IMR-90 (cell line): ENCODE data around the gene KEAP1. TPM values are rescaled to one million over a fixed set of nuclear protein-coding genes. Genes with fewer than 3 reads are reported as not detected.

Source experiments
- ATAC-seq: fragments of 200-7000 bp; cut with Tn5 transposase; 2 replicates; pipeline ENCODE4 v1.9.1; 2020; ENCODE audit warnings: low read depth, mild to moderate bottlenecking, moderate library complexity
- BruUV-seq: library from RNA; stranded (reverse); fragments of 400-500 nt; replicated peaks from 2 replicates; lab custom pipeline; 2021; lab: Mats Ljungman, UMichigan
- CTCF ChIA-PET: fragments of 300-600 bp; formaldehyde crosslinking; extraction: SDS; loops from one replicate; lab custom pipeline; 2021; ENCODE audit warnings: antibody characterized with exemption; lab: Yijun Ruan, JAX
- POLR2A ChIA-PET: fragments of 300-600 bp; sonication (Branson Sonifier 250); formaldehyde crosslinking; loops from one replicate; lab custom pipeline; 2022; ENCODE audit warnings: antibody characterized with exemption; ENCODE audit not compliant: unreplicated experiment; lab: Charles Lee
- DNase-seq: peaks from one replicate; pipeline ENCODE4 v3.0.0; 2013
- H2AFZ ChIP-seq: replicated peaks from 2 replicates; pipeline ENCODE3; 2013; ENCODE audit warnings: low read length, mild to moderate bottlenecking; ENCODE audit not compliant: poor library complexity
- H2AK5ac ChIP-seq: 2 replicates; pipeline ENCODE4 v1.6.1; 2013; ENCODE audit warnings: low read depth, low read length, inconsistent platforms
- H2AK9ac ChIP-seq: replicated peaks from 2 replicates; pipeline ENCODE3; 2013; ENCODE audit warnings: mild to moderate bottlenecking, low read depth, low read length, moderate library complexity; ENCODE audit not compliant: poor library complexity
- H2BK120ac ChIP-seq: 2 replicates; pipeline ENCODE4 v1.6.1; 2013; ENCODE audit warnings: low read depth, low read length, inconsistent platforms
- H2BK15ac ChIP-seq: 3 replicates; pipeline ENCODE4 v1.6.1; 2013; ENCODE audit warnings: low read depth, low read length, inconsistent platforms
- H2BK20ac ChIP-seq: 2 replicates; pipeline ENCODE4 v1.6.1; 2013; ENCODE audit warnings: low read depth, mild to moderate bottlenecking, inconsistent platforms, low read length, moderate library complexity
- H2BK5ac ChIP-seq: 2 replicates; pipeline ENCODE4 v1.6.1; 2013; ENCODE audit warnings: mild to moderate bottlenecking, low read depth, low read length, inconsistent platforms; ENCODE audit not compliant: poor library complexity, severe bottlenecking
- H3K14ac ChIP-seq: replicated peaks from 2 replicates; pipeline ENCODE4 v1.6.1; 2013; ENCODE audit warnings: low read depth, low read length, inconsistent platforms
- H3K18ac ChIP-seq: 2 replicates; pipeline ENCODE4 v1.6.1; 2013; ENCODE audit warnings: low read depth, low read length, control low read depth
- H3K23ac ChIP-seq: 2 replicates; pipeline ENCODE4 v1.6.1; 2013; ENCODE audit warnings: low read depth, low read length, inconsistent platforms
- H3K27ac ChIP-seq: 2 replicates; pipeline ENCODE4 v1.5.1; 2013; ENCODE audit warnings: mild to moderate bottlenecking, control low read depth, low read length; ENCODE audit not compliant: insufficient read depth
- H3K27me3 ChIP-seq: 2 replicates; pipeline ENCODE4 v1.6.1; 2013; ENCODE audit warnings: low read length; ENCODE audit not compliant: control insufficient read depth, insufficient read depth
- H3K36me3 ChIP-seq: 2 replicates; pipeline ENCODE4 v1.6.1; 2013; ENCODE audit warnings: low read length, mixed read lengths; ENCODE audit not compliant: control insufficient read depth, insufficient read depth
- H3K4ac ChIP-seq: 2 replicates; pipeline ENCODE4 v1.6.1; 2013; ENCODE audit warnings: low read depth, low read length, inconsistent platforms
- H3K4me1 ChIP-seq: 2 replicates; pipeline ENCODE4 v1.6.1; 2013; ENCODE audit warnings: low read length, mixed read lengths; ENCODE audit not compliant: control insufficient read depth, insufficient read depth
- H3K4me2 ChIP-seq: 2 replicates; pipeline ENCODE4 v1.6.1; 2013; ENCODE audit warnings: low read depth, mild to moderate bottlenecking, control low read depth, low read length, moderate library complexity
- H3K4me3 ChIP-seq: 2 replicates; pipeline ENCODE4 v1.5.1; 2013; ENCODE audit warnings: low read depth, mild to moderate bottlenecking, control low read depth, low read length, moderate library complexity; ENCODE audit not compliant: insufficient read depth
- H3K56ac ChIP-seq: 2 replicates; pipeline ENCODE4 v1.6.1; 2013; ENCODE audit warnings: low read length, inconsistent platforms; ENCODE audit not compliant: insufficient read depth; ENCODE audit errors: extremely low read depth
- H3K79me1 ChIP-seq, 2 experiments: 2 replicates each; pipeline ENCODE4 v1.6.1; 2013; ENCODE audit warnings: low read length in 2 of 2, inconsistent platforms in 1 of 2, low read depth in 1 of 2
- H3K9ac ChIP-seq: 2 replicates; pipeline ENCODE4 v1.6.1; 2013; ENCODE audit warnings: low read depth, low read length, control low read depth
- H3K9me1 ChIP-seq: 2 replicates; pipeline ENCODE4 v1.6.1; 2013; ENCODE audit warnings: low read length, inconsistent platforms; ENCODE audit not compliant: insufficient read depth
- H3K9me3 ChIP-seq: 2 replicates; pipeline ENCODE4 v1.6.1; 2013; ENCODE audit warnings: low read length; ENCODE audit not compliant: control insufficient read depth, insufficient read depth
- H4K20me1 ChIP-seq: 2 replicates; pipeline ENCODE4 v1.6.1; 2013; ENCODE audit warnings: low read length, inconsistent platforms; ENCODE audit not compliant: insufficient read depth
- H4K5ac ChIP-seq: 2 replicates; pipeline ENCODE4 v1.6.1; 2013; ENCODE audit warnings: mild to moderate bottlenecking, low read depth, low read length, control low read depth
- H4K8ac ChIP-seq, 2 experiments: 2 replicates each; pipeline ENCODE4 v1.6.1; 2013; ENCODE audit warnings: low read depth in 2 of 2, low read length in 2 of 2, control low read depth in 1 of 2, inconsistent platforms in 1 of 2
- H4K91ac ChIP-seq: 2 replicates; pipeline ENCODE4 v1.6.1; 2013; ENCODE audit warnings: low read depth, low read length, inconsistent platforms; ENCODE audit not compliant: insufficient read depth
- BHLHE40 ChIP-seq: fragments of 150-350 bp; IDR thresholded peaks from 2 replicates; pipeline ENCODE4 v1.6.1; 2016; ENCODE audit warnings: mild to moderate bottlenecking, low read depth, low read length
- CEBPB ChIP-seq: IDR thresholded peaks from 2 replicates; pipeline ENCODE4 v1.6.1; 2012; ENCODE audit warnings: low read depth, low read length, improper control_type of control experiment
- FOS ChIP-seq: fragments of 150-350 bp; IDR thresholded peaks from 2 replicates; pipeline ENCODE4 v1.6.1; 2016; ENCODE audit warnings: low read depth, low read length
- MAFK ChIP-seq: IDR thresholded peaks from 2 replicates; pipeline ENCODE4 v1.6.1; 2012; ENCODE audit warnings: low read depth, low read length, improper control_type of control experiment
- MXI1 ChIP-seq: IDR thresholded peaks from 2 replicates; pipeline ENCODE4 v1.6.1; 2012; ENCODE audit warnings: low read depth, mild to moderate bottlenecking, low read length, moderate library complexity, borderline replicate concordance
- RFX5 ChIP-seq: IDR thresholded peaks from 2 replicates; pipeline ENCODE4 v1.8.0; 2012; ENCODE audit warnings: low read depth, mild to moderate bottlenecking, low read length, moderate library complexity
- USF2 ChIP-seq: fragments of 150-350 bp; IDR thresholded peaks from 2 replicates; pipeline ENCODE4 v1.6.1; 2017; ENCODE audit warnings: mild to moderate bottlenecking, antibody characterized with exemption, low read length, low read depth
- WGBS, 2 experiments: methylation state at CpG; one replicate each; pipeline versions ENCODE4 v1.1.5 to v1.1.7; 2013; ENCODE audit warnings: missing lambda C conversion rate in 2 of 2; ENCODE audit not compliant: insufficient read length in 1 of 2; ENCODE audit errors: extremely low coverage in 2 of 2; 5-methylcytosine and 5-hydroxymethylcytosine counted together
- dilution Hi-C: fragments of 300-500 bp; cut with HindIII; formaldehyde crosslinking; loops from one replicate; pipeline ENCODE4 v1.14.3; 2018; ENCODE audit warnings: low sequenced_read_pairs; ENCODE audit not compliant: unreplicated experiment
- in situ Hi-C: fragments of 300-500 bp; cut with MboI; formaldehyde crosslinking; loops from 3 replicates; pipeline ENCODE4 v1.14.3; 2019; ENCODE audit warnings: low sequenced_read_pairs, inconsistent platforms, mixed read lengths
- intact Hi-C: fragments of 100-400 bp; cut with micrococcal nuclease; formaldehyde crosslinking; loops from 2 replicates; pipeline ENCODE4 v1.10.0; 2022
- polyA plus RNA-seq, 3 experiments: library from polyadenylated mRNA; depleted of rRNA; stranded (reverse); fragments of >200 nt; gene quantifications; 2 replicates each; pipeline ENCODE4 v1.2.3, GENCODE V29; 2012; ENCODE audit warnings: low replicate concordance in 1 of 3
- total RNA-seq: library from RNA; depleted of rRNA; stranded (reverse); fragments of >200 nt; gene quantifications from 2 replicates; pipeline ENCODE4 v1.2.3, GENCODE V29; 2012
- TF ChIP-seq, protein P1 (sequence below): fragments of 150-350 bp; IDR thresholded peaks from 2 replicates; pipeline ENCODE4 v1.6.1; 2016; ENCODE audit warnings: low read depth, mild to moderate bottlenecking, low read length, moderate library complexity, borderline replicate concordance
- TF ChIP-seq, protein P2 (sequence below): conservative IDR thresholded peaks from 2 replicates; pipeline ENCODE4 v1.5.1; 2012; ENCODE audit warnings: mild to moderate bottlenecking, low read depth, low read length, improper control_type of control experiment

KEAP1 gene
- total and polyA plus RNA-seq, 2 of the 4 experiments (the other 2 are of a cell fraction) = 63.4 to 81.6 TPM

DNA sequence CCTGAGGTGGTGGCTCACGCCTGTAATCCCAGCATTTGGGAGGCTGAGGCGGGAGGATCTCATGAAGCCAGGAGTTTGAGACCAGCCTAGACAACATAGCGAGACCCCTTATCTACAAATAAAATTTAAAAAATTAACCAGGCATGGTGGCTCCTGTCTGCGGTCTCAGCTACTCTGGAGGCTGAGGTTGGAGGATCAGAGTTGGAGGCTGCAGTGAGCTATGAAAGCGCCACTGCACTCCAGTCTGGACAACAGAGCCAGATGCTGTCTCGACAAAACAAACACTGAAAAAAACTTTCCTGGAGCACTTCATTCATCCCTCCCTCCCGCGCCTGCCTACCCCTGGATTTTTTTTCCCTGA lies 39.9 kb upstream of the KEAP1 start:
- no peak overlapping the region for H3K14ac ChIP-seq
- ChIA-PET CTCF (interaction anchor here (1.2 kb wide), 1 partner anchor 157 kb away, joined by 4 read pairs; no protein-coding TSS in a partner anchor), POLR2A (no interaction called here)
- dilution Hi-C loops = no loop called here
- H3K36me3 ChIP-seq = peaks cover 12% of the 10 kb centered on the region
- intact Hi-C loops = no loop called here
- no peak overlapping the region for H3K23ac ChIP-seq
- no peak overlapping the region for H4K8ac ChIP-seq
- peaks cover 13 to 32% of the 10 kb centered on the region in 2 experiments for H3K79me1 ChIP-seq
- H4K91ac ChIP-seq = no peak overlapping the region
- no peak overlapping the region for H3K27ac ChIP-seq
- no CpG with 5 or more reads among the region's 8 CpGs for WGBS, 2 experiments
- H2AK5ac ChIP-seq = no peak overlapping the region
- DNase-seq (no peak), ATAC-seq (no peak)
- H2BK20ac ChIP-seq = no peak overlapping the region
- peak overlapping the region; percentile 57 for H2AK9ac ChIP-seq
- H3K4me3 ChIP-seq = no peak overlapping the region
- in situ Hi-C loops = no loop called here
- no peaks in the 10 kb centered on the region for H3K9me3 ChIP-seq
- H3K4me2 ChIP-seq = no peak overlapping the region
- no peak overlapping the region for H3K18ac ChIP-seq
- H2BK15ac ChIP-seq = no peak overlapping the region
- no peak overlapping the region for H4K5ac ChIP-seq
- peaks cover 4% of the 10 kb centered on the region for H3K27me3 ChIP-seq
- H3K4ac ChIP-seq = no peak overlapping the region
- H3K56ac ChIP-seq = no peak overlapping the region
- no peak overlapping the region for H2BK120ac ChIP-seq
- no peak overlapping the region for H2BK5ac ChIP-seq
- TF ChIP-seq MXI1 = no peak
- TF ChIP-seq FOS = no peak
- no peak for TF ChIP-seq CEBPB
- TF ChIP-seq USF2 = no peak
- TF ChIP-seq, protein P1, sequence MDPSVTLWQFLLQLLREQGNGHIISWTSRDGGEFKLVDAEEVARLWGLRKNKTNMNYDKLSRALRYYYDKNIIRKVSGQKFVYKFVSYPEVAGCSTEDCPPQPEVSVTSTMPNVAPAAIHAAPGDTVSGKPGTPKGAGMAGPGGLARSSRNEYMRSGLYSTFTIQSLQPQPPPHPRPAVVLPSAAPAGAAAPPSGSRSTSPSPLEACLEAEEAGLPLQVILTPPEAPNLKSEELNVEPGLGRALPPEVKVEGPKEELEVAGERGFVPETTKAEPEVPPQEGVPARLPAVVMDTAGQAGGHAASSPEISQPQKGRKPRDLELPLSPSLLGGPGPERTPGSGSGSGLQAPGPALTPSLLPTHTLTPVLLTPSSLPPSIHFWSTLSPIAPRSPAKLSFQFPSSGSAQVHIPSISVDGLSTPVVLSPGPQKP = no peak
- TF ChIP-seq MAFK = no peak
- TF ChIP-seq, protein P2, sequence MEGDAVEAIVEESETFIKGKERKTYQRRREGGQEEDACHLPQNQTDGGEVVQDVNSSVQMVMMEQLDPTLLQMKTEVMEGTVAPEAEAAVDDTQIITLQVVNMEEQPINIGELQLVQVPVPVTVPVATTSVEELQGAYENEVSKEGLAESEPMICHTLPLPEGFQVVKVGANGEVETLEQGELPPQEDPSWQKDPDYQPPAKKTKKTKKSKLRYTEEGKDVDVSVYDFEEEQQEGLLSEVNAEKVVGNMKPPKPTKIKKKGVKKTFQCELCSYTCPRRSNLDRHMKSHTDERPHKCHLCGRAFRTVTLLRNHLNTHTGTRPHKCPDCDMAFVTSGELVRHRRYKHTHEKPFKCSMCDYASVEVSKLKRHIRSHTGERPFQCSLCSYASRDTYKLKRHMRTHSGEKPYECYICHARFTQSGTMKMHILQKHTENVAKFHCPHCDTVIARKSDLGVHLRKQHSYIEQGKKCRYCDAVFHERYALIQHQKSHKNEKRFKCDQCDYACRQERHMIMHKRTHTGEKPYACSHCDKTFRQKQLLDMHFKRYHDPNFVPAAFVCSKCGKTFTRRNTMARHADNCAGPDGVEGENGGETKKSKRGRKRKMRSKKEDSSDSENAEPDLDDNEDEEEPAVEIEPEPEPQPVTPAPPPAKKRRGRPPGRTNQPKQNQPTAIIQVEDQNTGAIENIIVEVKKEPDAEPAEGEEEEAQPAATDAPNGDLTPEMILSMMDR = no peak
- TF ChIP-seq RFX5 = no peak
- TF ChIP-seq BHLHE40 = no peak
- peaks cover 13% of the 10 kb centered on the region; the same call in 1 of the 2 replicates for H3K9me1 ChIP-seq
- H2AFZ ChIP-seq = no peak overlapping the region
- BruUV-seq = no TSS peak
- H3K4me1 ChIP-seq = peaks cover 5% of the 10 kb centered on the region; the same call in 1 of the 2 replicates
- H4K20me1 ChIP-seq = peaks cover 6% of the 10 kb centered on the region
- no peak overlapping the region for H3K9ac ChIP-seq
